HepG2 (cell line): Measurements from ENCODE around the gene ATXN2. TPM values are rescaled to one million over a fixed set of nuclear protein-coding genes. Genes with fewer than 3 reads are reported as not detected.

ENCODE experiments used
- ATAC-seq: fragments of 200-7000 bp; cut with Tn5 transposase; 3 replicates; pipeline ENCODE4 v1.9.1; 2020; ENCODE audit warnings: mild to moderate bottlenecking, moderate library complexity
- BruUV-seq: library from RNA; stranded (reverse); fragments of 400-500 nt; replicated peaks from 2 replicates; lab custom pipeline; 2021; lab: Mats Ljungman, UMichigan
- CTCF ChIA-PET: fragments of 300-600 bp; formaldehyde crosslinking; extraction: SDS; loops from one replicate; lab custom pipeline; 2021; ENCODE audit warnings: low total read pairs, inconsistent platforms, low intra/inter-chr PET ratio; lab: Yijun Ruan, JAX
- POLR2A ChIA-PET: fragments of 350-600 bp; sonication (Branson Sonifier 250); formaldehyde crosslinking; loops from one replicate; lab custom pipeline; 2020; ENCODE audit warnings: antibody characterized with exemption, inconsistent platforms; lab: Yijun Ruan, JAX
- DNase-seq: peaks from one replicate; pipeline ENCODE4 v3.0.0-alpha.2; 2015; ENCODE audit warnings: low spot score
- FAIRE-seq: peaks from 3 replicates; lab custom pipeline; 2011; peaks lifted over from hg19 to GRCh38; lab: Jason Lieb, UNC
- H2AFZ ChIP-seq: one replicate; pipeline ENCODE4 v1.6.1; 2011; ENCODE audit warnings: low read length, inconsistent platforms
- H3K27ac ChIP-seq: fragments of 300-600 bp; 3 replicates; pipeline ENCODE4 v1.8.0; 2011; ENCODE audit warnings: mixed run types, mild to moderate bottlenecking, mixed read lengths, low read length, inconsistent platforms; ENCODE audit not compliant: insufficient read depth; ENCODE audit errors: extremely low read length
- H3K27me3 ChIP-seq, 2 experiments: fragments of 200-600 bp in 1 of 2; 2 replicates in 1 of 2; 3 replicates in 1 of 2; pipeline versions ENCODE4 v1.6.0 to v1.8.0; 2011; ENCODE audit warnings: low read length in 2 of 2, mild to moderate bottlenecking in 2 of 2, moderate library complexity in 2 of 2, inconsistent platforms in 1 of 2; ENCODE audit not compliant: insufficient read depth in 2 of 2, control insufficient read depth in 1 of 2
- H3K36me3 ChIP-seq, 2 experiments: fragments of 200-600 bp in 1 of 2; replicated peaks in 1 of 2; 2 replicates in 1 of 2; 3 replicates in 1 of 2; pipeline versions ENCODE4 v1.5.1 to v1.8.0; 2011; ENCODE audit warnings: low read length in 2 of 2, inconsistent platforms in 1 of 2; ENCODE audit not compliant: insufficient read depth in 2 of 2, control insufficient read depth in 1 of 2
- H3K4me1 ChIP-seq: 2 replicates; pipeline ENCODE4 v1.5.1; 2012; ENCODE audit warnings: low read length, inconsistent platforms; ENCODE audit not compliant: insufficient read depth
- H3K4me2 ChIP-seq: 2 replicates; pipeline ENCODE4 v1.6.0; 2011; ENCODE audit warnings: low read depth, low read length, inconsistent platforms
- H3K4me3 ChIP-seq, 3 experiments: fragments of 200-600 bp in 1 of 3; sonication (generic), shearing (Covaris generic) in 1 of 3; replicated peaks in 1 of 3; 2 replicates each; pipeline ENCODE4 v1.5.1; 2011 to 2016; ENCODE audit warnings: low read length in 3 of 3, inconsistent platforms in 2 of 3, low read depth in 2 of 3, mild to moderate bottlenecking in 2 of 3, control low read depth in 1 of 3, mixed read lengths in 1 of 3; ENCODE audit not compliant: insufficient read depth in 1 of 3
- H3K79me2 ChIP-seq: one replicate; pipeline ENCODE4 v1.6.1; 2011; ENCODE audit warnings: low read length, inconsistent platforms; ENCODE audit not compliant: insufficient read depth
- H3K9ac ChIP-seq: 2 replicates; pipeline ENCODE4 v1.6.0; 2011; ENCODE audit warnings: mild to moderate bottlenecking, low read depth, low read length, inconsistent platforms; ENCODE audit not compliant: insufficient read depth
- H3K9me3 ChIP-seq: 2 replicates; pipeline ENCODE4 v1.5.1; 2012; ENCODE audit warnings: mild to moderate bottlenecking, low read length
- H4K20me1 ChIP-seq: 2 replicates; pipeline ENCODE4 v1.6.0; 2011; ENCODE audit warnings: inconsistent platforms, mild to moderate bottlenecking, low read length, moderate library complexity; ENCODE audit not compliant: insufficient read depth
- AGO2 ChIP-seq: fragments of 200-400 bp; formaldehyde crosslinking; optimal IDR thresholded peaks from 2 replicates; pipeline ENCODE3; 2017; ENCODE audit warnings: mild to moderate bottlenecking, low read depth, low read length, moderate library complexity
- EP300 ChIP-seq, 3 experiments: sonication (generic) in 1 of 3; formaldehyde crosslinking in 1 of 3; IDR thresholded peaks; 2 replicates each; pipeline versions ENCODE4 v1.5.1 to v1.6.1; 2011 to 2020; ENCODE audit warnings: low read depth in 2 of 3, low read length in 2 of 3, borderline replicate concordance in 1 of 3, improper control_type of control experiment in 1 of 3, mild to moderate bottlenecking in 1 of 3, missing genetic modification reagents in 1 of 3, moderate library complexity in 1 of 3
- KDM1A ChIP-seq: IDR thresholded peaks from 2 replicates; pipeline ENCODE4 v1.6.1; 2016; ENCODE audit warnings: missing compliant biosample characterization
- POLR2AphosphoS5 ChIP-seq: IDR thresholded peaks from 2 replicates; pipeline ENCODE4 v1.6.1; 2012; ENCODE audit warnings: low read depth, low read length
- RBM22 ChIP-seq: fragments of 200-400 bp; formaldehyde crosslinking; optimal IDR thresholded peaks from 2 replicates; pipeline ENCODE3; 2017; ENCODE audit warnings: mild to moderate bottlenecking, low read length, moderate library complexity
- WGBS: methylation state at CpG from one replicate; pipeline ENCODE4 v1.1.6; 2017; ENCODE audit warnings: low lambda C conversion rate; 5-methylcytosine and 5-hydroxymethylcytosine counted together
- in situ Hi-C: cut with HindIII; loops from 2 replicates; pipeline ENCODE4 v1.10.0; 2017; ENCODE audit warnings: low pct_unique_long_range_greater_than_20kb; ENCODE audit not compliant: extremely low pct_ligation_motif_present
- intact Hi-C: fragments of 100-400 bp; cut with micrococcal nuclease; formaldehyde crosslinking; loops from one replicate; pipeline ENCODE4 v1.10.0; 2022; ENCODE audit not compliant: unreplicated experiment
- polyA plus RNA-seq, 8 experiments: library from polyadenylated mRNA; depleted of rRNA in 3 of 8; stranded (reverse) in 7 of 8; unstranded in 1 of 8; fragments of >200 nt; fragmentation: Illumina TruSeq in 4 of 8; extraction: Trizol in 4 of 8; gene quantifications; 2 replicates each; pipeline versions ENCODE4 v1.2.1 to v1.2.3, GENCODE V29; 2011 to 2016; ENCODE audit warnings: low read depth in 4 of 8, missing spikeins in 1 of 8, mixed read lengths in 1 of 8; ENCODE audit not compliant: insufficient read depth in 1 of 8
- total RNA-seq, 5 experiments: library from RNA; depleted of rRNA; stranded (reverse); fragments of >200 nt; fragmentation: Illumina TruSeq; extraction: Trizol; gene quantifications; 2 replicates each; pipeline ENCODE4 v1.2.3, GENCODE V29; 2016; ENCODE audit warnings: low read depth in 1 of 5
- TF ChIP-seq, protein P1 (sequence below): sonication (generic); formaldehyde crosslinking; IDR thresholded peaks from one replicate; pipeline ENCODE4 v1.5.1; 2020; ENCODE audit warnings: mild to moderate bottlenecking, missing genetic modification reagents; ENCODE audit errors: not compliant biosample characterization

Gene ATXN2
- total and polyA plus RNA-seq, 2 of the 13 experiments (the other 11 are each of a cell fraction or from before 2014, with no cell fraction given) = 18.1 to 27.1 TPM

GRCh38 chr12:111448266-111448830 is 150.8 kb downstream of the ATXN2 start (continued):
- TF ChIP-seq, protein P1, sequence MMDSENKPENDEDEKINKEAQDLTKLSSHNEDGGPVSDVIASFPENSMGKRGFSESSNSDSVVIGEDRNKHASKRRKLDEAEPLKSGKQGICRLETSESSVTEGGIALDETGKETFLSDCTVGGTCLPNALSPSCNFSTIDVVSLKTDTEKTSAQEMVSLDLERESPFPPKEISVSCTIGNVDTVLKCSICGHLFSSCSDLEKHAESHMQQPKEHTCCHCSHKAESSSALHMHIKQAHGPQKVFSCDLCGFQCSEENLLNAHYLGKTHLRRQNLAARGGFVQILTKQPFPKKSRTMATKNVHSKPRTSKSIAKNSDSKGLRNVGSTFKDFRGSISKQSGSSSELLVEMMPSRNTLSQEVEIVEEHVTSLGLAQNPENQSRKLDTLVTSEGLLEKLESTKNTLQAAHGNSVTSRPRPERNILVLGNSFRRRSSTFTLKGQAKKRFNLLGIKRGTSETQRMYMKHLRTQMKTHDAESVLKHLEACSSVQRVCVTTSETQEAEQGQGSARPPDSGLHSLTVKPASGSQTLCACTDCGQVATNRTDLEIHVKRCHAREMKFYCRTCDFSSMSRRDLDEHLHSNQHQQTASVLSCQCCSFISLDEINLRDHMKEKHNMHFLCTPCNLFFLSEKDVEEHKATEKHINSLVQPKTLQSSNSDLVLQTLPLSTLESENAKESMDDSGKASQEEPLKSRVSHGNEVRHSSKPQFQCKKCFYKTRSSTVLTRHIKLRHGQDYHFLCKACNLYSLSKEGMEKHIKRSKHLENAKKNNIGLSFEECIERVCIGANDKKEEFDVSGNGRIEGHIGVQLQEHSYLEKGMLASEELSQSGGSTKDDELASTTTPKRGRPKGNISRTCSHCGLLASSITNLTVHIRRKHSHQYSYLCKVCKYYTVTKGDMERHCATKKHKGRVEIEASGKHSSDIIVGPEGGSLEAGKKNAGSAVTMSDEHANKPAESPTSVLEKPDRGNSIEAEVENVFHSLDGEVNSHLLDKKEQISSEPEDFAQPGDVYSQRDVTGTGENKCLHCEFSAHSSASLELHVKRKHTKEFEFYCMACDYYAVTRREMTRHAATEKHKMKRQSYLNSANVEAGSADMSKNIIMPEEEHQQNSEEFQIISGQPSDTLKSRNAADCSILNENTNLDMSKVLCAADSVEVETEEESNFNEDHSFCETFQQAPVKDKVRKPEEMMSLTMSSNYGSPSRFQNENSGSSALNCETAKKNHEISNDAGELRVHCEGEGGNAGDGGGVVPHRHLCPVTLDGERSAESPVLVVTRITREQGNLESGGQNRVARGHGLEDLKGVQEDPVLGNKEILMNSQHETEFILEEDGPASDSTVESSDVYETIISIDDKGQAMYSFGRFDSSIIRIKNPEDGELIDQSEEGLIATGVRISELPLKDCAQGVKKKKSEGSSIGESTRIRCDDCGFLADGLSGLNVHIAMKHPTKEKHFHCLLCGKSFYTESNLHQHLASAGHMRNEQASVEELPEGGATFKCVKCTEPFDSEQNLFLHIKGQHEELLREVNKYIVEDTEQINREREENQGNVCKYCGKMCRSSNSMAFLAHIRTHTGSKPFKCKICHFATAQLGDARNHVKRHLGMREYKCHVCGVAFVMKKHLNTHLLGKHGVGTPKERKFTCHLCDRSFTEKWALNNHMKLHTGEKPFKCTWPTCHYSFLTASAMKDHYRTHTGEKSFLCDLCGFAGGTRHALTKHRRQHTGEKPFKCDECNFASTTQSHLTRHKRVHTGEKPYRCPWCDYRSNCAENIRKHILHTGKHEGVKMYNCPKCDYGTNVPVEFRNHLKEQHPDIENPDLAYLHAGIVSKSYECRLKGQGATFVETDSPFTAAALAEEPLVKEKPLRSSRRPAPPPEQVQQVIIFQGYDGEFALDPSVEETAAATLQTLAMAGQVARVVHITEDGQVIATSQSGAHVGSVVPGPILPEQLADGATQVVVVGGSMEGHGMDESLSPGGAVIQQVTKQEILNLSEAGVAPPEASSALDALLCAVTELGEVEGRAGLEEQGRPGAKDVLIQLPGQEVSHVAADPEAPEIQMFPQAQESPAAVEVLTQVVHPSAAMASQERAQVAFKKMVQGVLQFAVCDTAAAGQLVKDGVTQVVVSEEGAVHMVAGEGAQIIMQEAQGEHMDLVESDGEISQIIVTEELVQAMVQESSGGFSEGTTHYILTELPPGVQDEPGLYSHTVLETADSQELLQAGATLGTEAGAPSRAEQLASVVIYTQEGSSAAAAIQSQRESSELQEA (CRISPR knock-in tag) = no peak
- no peak for TF ChIP-seq KDM1A (CRISPR knock-in tag)

GRCh38 chr12:111447571-111448265 is 151.4 kb downstream of the ATXN2 start:
- ChIA-PET POLR2A (no interaction called here), CTCF (no interaction called here)
- 0 out of 2 replicates have a peak, but pooled peaks cover 10% of the 10 kb centered on the region for H4K20me1 ChIP-seq
- no peak overlapping the region for H3K4me2 ChIP-seq
- H2AFZ ChIP-seq = no peak overlapping the region
- WGBS = 95% methylated on average over 27 of the region's 28 CpGs
- in situ Hi-C loops = no loop called here
- H3K27ac ChIP-seq = no peak overlapping the region
- no peaks in the 10 kb centered on the region for H3K9me3 ChIP-seq
- peaks cover 37 to 85% of the 10 kb centered on the region in 2 experiments for H3K36me3 ChIP-seq
- BruUV-seq = no TSS peak
- no peaks in the 10 kb centered on the region for H3K4me1 ChIP-seq
- H3K27me3 ChIP-seq = no peaks in the 10 kb centered on the region; a peak in 1 of 5 replicates
- H3K79me2 ChIP-seq = no peaks in the 10 kb centered on the region
- TF ChIP-seq EP300 (IDR thresholded peaks at IDR 0.05; ENCODE audit: low read depth in 2 of 2, low read length in 2 of 2) (no peak), EP300 (CRISPR knock-in tag; IDR thresholded peaks at IDR 0.05; ENCODE audit: borderline replicate concordance) (no peak), POLR2AphosphoS5 (0 out of 2 replicates have a peak, but pooled peaks have one; percentile 8), RBM22 (peak; percentile 73), AGO2 (peak; percentile 83)
- TF ChIP-seq, all 625 proteins: peak for 3
- DNase-seq (no peak), FAIRE-seq (no peak), ATAC-seq (no peak)
- Histone ChIP-seq H3K4me3 (no peak overlapping the region), H3K9ac (no peak overlapping the region)
- intact Hi-C loops = no loop called here
